Ishikawa (cell line): Measurements from ENCODE around the gene ARID3A.

Source experiments
- EP300 ChIP-seq: IDR thresholded peaks from 2 replicates; pipeline ENCODE4 v1.6.1; 2012; ENCODE audit warnings: borderline replicate concordance
- FOXM1 ChIP-seq: IDR thresholded peaks from 2 replicates; pipeline ENCODE4 v1.6.1; 2012; ENCODE audit warnings: low read depth, borderline replicate concordance
- TAF1 ChIP-seq: IDR thresholded peaks from 2 replicates; pipeline ENCODE4 v1.6.1; 2012; ENCODE audit warnings: low read depth, mild to moderate bottlenecking
- TCF12 ChIP-seq: IDR thresholded peaks from 2 replicates; pipeline ENCODE4 v1.6.1; 2012; ENCODE audit warnings: low read depth
- TEAD4 ChIP-seq: IDR thresholded peaks from 2 replicates; pipeline ENCODE4 v1.6.1; 2012
- ZBTB7A ChIP-seq: IDR thresholded peaks from 2 replicates; pipeline ENCODE4 v1.6.1; 2012; ENCODE audit warnings: low read depth
- TF ChIP-seq, protein P1 (sequence below): IDR thresholded peaks from 2 replicates; pipeline ENCODE4 v1.6.1; 2012; ENCODE audit warnings: low read depth, mild to moderate bottlenecking
- TF ChIP-seq, protein P2 (sequence below): IDR thresholded peaks from 2 replicates; pipeline ENCODE4 v1.6.1; 2012

DNA sequence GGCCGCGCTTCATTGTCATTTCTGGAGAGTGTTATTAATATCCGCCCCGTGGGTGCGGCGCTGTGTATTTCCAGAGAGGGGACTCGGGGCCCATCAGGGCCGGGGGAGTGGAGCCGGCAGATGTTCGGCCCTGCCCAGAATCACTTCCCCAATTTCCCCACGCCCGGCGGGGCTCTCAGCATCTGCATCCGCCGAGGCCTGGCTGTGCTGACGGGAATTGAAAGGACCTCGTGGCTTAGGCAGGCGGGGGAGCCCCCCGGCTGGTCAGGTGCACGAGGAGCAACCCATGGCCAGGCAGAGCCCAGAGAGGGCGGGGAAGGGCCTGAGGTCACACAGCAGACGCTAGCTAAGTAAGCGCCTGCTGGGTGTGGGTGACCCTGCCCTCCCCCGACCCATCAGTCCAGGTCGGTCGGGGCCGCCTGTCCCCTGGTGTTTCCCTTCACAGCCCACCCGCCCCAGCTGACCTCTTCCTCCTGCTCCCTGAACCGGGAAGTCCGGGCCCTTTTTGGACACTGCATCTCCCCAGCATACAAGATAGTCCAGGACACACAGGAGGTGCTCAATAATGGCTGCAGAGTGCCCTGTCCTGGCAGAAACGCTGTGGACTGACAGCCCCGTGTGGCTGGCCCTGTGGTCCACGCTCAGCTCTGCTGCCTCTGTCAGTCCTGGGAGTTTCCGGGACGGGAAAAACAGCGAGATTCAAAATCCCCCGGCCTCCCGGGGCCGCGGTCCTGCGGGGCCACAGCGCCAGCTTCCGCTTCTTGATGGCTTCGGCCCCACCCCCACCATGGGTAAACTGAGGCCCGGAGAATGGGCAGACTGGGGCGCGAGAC, 22.1 kb downstream of the ARID3A start:
- no peak for TF ChIP-seq TCF12
- TF ChIP-seq, protein P1, sequence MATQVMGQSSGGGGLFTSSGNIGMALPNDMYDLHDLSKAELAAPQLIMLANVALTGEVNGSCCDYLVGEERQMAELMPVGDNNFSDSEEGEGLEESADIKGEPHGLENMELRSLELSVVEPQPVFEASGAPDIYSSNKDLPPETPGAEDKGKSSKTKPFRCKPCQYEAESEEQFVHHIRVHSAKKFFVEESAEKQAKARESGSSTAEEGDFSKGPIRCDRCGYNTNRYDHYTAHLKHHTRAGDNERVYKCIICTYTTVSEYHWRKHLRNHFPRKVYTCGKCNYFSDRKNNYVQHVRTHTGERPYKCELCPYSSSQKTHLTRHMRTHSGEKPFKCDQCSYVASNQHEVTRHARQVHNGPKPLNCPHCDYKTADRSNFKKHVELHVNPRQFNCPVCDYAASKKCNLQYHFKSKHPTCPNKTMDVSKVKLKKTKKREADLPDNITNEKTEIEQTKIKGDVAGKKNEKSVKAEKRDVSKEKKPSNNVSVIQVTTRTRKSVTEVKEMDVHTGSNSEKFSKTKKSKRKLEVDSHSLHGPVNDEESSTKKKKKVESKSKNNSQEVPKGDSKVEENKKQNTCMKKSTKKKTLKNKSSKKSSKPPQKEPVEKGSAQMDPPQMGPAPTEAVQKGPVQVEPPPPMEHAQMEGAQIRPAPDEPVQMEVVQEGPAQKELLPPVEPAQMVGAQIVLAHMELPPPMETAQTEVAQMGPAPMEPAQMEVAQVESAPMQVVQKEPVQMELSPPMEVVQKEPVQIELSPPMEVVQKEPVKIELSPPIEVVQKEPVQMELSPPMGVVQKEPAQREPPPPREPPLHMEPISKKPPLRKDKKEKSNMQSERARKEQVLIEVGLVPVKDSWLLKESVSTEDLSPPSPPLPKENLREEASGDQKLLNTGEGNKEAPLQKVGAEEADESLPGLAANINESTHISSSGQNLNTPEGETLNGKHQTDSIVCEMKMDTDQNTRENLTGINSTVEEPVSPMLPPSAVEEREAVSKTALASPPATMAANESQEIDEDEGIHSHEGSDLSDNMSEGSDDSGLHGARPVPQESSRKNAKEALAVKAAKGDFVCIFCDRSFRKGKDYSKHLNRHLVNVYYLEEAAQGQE, result no peak
- TF ChIP-seq TAF1, result no peak
- no peak for TF ChIP-seq ZBTB7A
- TF ChIP-seq EP300, result no peak
- no peak for TF ChIP-seq FOXM1
- TF ChIP-seq, protein P2, sequence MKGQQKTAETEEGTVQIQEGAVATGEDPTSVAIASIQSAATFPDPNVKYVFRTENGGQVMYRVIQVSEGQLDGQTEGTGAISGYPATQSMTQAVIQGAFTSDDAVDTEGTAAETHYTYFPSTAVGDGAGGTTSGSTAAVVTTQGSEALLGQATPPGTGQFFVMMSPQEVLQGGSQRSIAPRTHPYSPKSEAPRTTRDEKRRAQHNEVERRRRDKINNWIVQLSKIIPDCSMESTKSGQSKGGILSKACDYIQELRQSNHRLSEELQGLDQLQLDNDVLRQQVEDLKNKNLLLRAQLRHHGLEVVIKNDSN, result no peak
- no peak for TF ChIP-seq TEAD4
